MM.1S (cell line): Measurements from ENCODE around the gene PNKD.

Source experiments
- DNase-seq: peaks from one replicate; pipeline ENCODE4 v3.0.0-alpha.2; 2015
- H2AFZ ChIP-seq: fragments of 300-600 bp; sonication (generic); 2 replicates; pipeline ENCODE4 v1.6.0; 2016; ENCODE audit warnings: antibody characterized with exemption, low read length
- H3F3A ChIP-seq: fragments of 300-600 bp; sonication (generic); 2 replicates; pipeline ENCODE4 v1.6.1; 2016; ENCODE audit warnings: mild to moderate bottlenecking, antibody characterized with exemption, low read length, moderate library complexity, mixed read lengths; ENCODE audit not compliant: insufficient read depth
- H3K27ac ChIP-seq: fragments of 300-600 bp; sonication (generic); 2 replicates; pipeline ENCODE4 v1.5.1; 2016; ENCODE audit warnings: mild to moderate bottlenecking, low read length
- H3K27me3 ChIP-seq: fragments of 300-600 bp; sonication (generic); replicated peaks from 2 replicates; pipeline ENCODE4 v1.6.0; 2016; ENCODE audit warnings: low read length; ENCODE audit not compliant: insufficient read depth
- H3K36me3 ChIP-seq: fragments of 300-600 bp; sonication (generic); replicated peaks from 2 replicates; pipeline ENCODE4 v1.6.1; 2016; ENCODE audit warnings: mild to moderate bottlenecking, low read length, mixed read lengths; ENCODE audit not compliant: insufficient read depth
- H3K4me1 ChIP-seq: fragments of 300-600 bp; sonication (generic); 2 replicates; pipeline ENCODE4 v1.6.1; 2016; ENCODE audit warnings: low read length, mixed read lengths
- H3K4me2 ChIP-seq: fragments of 300-600 bp; sonication (generic); 2 replicates; pipeline ENCODE4 v1.6.0; 2016; ENCODE audit warnings: low read depth, low read length
- H3K4me3 ChIP-seq: fragments of 300-600 bp; sonication (generic); 2 replicates; pipeline ENCODE4 v1.5.1; 2016; ENCODE audit warnings: low read length, mixed read lengths
- H3K79me2 ChIP-seq: fragments of 300-600 bp; sonication (generic); 2 replicates; pipeline ENCODE4 v1.6.1; 2016; ENCODE audit warnings: mixed run types, low read length, mixed read lengths
- H3K9ac ChIP-seq: fragments of 300-600 bp; sonication (generic); 2 replicates; pipeline ENCODE4 v1.6.1; 2016; ENCODE audit warnings: low read length, mixed read lengths
- H3K9me2 ChIP-seq: fragments of 300-600 bp; sonication (generic); replicated peaks from 2 replicates; pipeline ENCODE4 v1.6.1; 2016; ENCODE audit warnings: mild to moderate bottlenecking, low read length, mixed read lengths; ENCODE audit not compliant: insufficient read depth
- H3K9me3 ChIP-seq: fragments of 300-600 bp; sonication (generic); replicated peaks from 2 replicates; pipeline ENCODE4 v1.6.1; 2016; ENCODE audit warnings: mild to moderate bottlenecking, low read length, mixed read lengths; ENCODE audit not compliant: insufficient read depth
- H4K20me1 ChIP-seq: fragments of 300-600 bp; sonication (generic); 2 replicates; pipeline ENCODE4 v1.6.1; 2016; ENCODE audit warnings: mild to moderate bottlenecking, low read length, moderate library complexity, mixed read lengths; ENCODE audit not compliant: insufficient read depth
- CTCF ChIP-seq: fragments of 300-600 bp; sonication (generic); IDR thresholded peaks from 2 replicates; pipeline ENCODE4 v1.5.1; 2016; ENCODE audit warnings: antibody characterized with exemption, low read length, mixed read lengths
- EZH2 ChIP-seq: fragments of 300-600 bp; sonication (generic); optimal IDR thresholded peaks from 2 replicates; pipeline ENCODE3; 2017; ENCODE audit warnings: low read depth, mild to moderate bottlenecking, antibody characterized with exemption, low read length, mixed read lengths
- EZH2phosphoT487 ChIP-seq: fragments of 300-600 bp; sonication (generic); IDR thresholded peaks from 2 replicates; pipeline ENCODE4 v1.6.1; 2018; ENCODE audit warnings: antibody characterized with exemption, low read length

PNKD gene

DNA sequence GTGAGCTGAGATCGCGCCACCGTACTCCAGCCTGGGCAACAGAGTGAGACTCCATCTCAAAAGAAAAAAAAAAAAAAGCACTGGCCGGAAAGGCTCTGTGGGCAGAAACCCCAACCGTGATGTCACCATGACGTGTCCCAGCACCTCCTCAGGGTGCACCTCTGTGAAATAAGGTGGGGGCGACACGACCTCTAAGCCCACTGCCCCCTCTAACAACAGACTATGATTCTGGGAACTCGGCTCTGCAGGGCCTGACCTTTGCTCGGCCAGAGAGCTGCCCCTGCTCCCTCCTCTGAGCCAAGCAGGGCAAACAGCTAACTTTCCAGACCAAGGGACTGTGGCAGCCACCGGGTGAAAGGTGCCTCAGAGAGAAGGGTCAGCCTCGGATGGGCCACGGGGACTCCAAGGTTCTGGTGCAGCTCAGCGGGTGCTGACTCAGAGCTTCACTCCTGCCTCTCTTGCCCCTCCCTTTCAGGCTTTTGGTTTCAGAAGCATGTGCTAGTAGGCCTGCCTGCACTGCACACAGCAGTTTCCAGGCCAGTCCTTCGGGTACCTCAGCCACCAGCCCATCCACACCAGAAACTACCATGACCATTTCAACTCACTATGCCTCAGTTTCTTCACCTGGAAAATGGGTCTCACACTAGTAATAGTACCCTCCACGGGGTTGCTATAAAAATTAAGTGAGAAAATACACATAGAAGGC, 13.9 kb downstream of the PNKD start:
- peak overlapping the region; percentile 37; the same call in 1 of the 2 replicates for H3K4me3 ChIP-seq
- H3K36me3 ChIP-seq: 0 out of 2 replicates have a peak, but pooled peaks cover 4% of the 10 kb centered on the region
- 0 out of 2 replicates have a peak overlapping the region, but pooled peaks have one; percentile 48 for H2AFZ ChIP-seq
- H3K9me2 ChIP-seq: no peaks in the 10 kb centered on the region
- peak overlapping the region; percentile 95 for H3K4me2 ChIP-seq
- peak overlapping the region; percentile 95 for H3K27ac ChIP-seq
- peaks cover 24% of the 10 kb centered on the region for H3F3A ChIP-seq
- TF ChIP-seq EZH2 (no peak), EZH2phosphoT487 (no peak), CTCF (no peak)
- H4K20me1 ChIP-seq: no peaks in the 10 kb centered on the region
- H3K79me2 ChIP-seq: peaks cover 78% of the 10 kb centered on the region
- no peaks in the 10 kb centered on the region for H3K9me3 ChIP-seq
- peak; percentile 91 for DNase-seq
- H3K4me1 ChIP-seq: peaks cover 28% of the 10 kb centered on the region
- H3K9ac ChIP-seq: peak overlapping the region; percentile 65
- H3K27me3 ChIP-seq: no peaks in the 10 kb centered on the region

DNA sequence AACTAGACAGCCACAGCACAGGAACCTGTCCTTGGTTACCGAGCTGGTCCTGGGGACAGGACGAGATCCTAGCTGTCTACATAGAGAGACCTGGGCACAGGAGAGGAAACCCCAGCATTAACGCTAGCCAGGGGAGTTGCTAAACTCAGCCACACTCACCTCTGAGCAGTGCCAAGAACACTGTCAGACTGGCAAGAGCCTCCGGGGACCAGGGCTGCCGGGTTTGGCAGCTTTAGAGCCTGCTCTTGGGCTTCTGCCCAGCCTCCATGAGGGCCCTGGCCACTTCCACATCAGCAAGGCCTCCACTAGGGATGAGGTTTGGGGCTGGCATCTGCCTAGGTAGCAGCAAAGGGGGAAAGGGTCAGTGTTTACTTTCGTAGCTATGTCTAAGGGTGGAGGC, 15.3 kb downstream of the PNKD start:
- Histone ChIP-seq H3K4me2 (peak overlapping the region; percentile 95), H3K27ac (peak overlapping the region; percentile 95), H3K9ac (peak overlapping the region; percentile 76), H3K79me2 (peaks cover 86% of the 10 kb centered on the region), H3K36me3 (0 out of 2 replicates have a peak, but pooled peaks cover 4% of the 10 kb centered on the region), H3K4me3 (peak overlapping the region; percentile 70), H3K9me3 (no peaks in the 10 kb centered on the region), H3K4me1 (peaks cover 39% of the 10 kb centered on the region), H4K20me1 (no peaks in the 10 kb centered on the region), H3K27me3 (no peaks in the 10 kb centered on the region), H3K9me2 (no peaks in the 10 kb centered on the region), H2AFZ (no peak overlapping the region), H3F3A (peaks cover 27% of the 10 kb centered on the region)
- TF ChIP-seq EZH2phosphoT487 (no peak), EZH2 (no peak), CTCF (no peak)
- DNase-seq: no peak

DNA sequence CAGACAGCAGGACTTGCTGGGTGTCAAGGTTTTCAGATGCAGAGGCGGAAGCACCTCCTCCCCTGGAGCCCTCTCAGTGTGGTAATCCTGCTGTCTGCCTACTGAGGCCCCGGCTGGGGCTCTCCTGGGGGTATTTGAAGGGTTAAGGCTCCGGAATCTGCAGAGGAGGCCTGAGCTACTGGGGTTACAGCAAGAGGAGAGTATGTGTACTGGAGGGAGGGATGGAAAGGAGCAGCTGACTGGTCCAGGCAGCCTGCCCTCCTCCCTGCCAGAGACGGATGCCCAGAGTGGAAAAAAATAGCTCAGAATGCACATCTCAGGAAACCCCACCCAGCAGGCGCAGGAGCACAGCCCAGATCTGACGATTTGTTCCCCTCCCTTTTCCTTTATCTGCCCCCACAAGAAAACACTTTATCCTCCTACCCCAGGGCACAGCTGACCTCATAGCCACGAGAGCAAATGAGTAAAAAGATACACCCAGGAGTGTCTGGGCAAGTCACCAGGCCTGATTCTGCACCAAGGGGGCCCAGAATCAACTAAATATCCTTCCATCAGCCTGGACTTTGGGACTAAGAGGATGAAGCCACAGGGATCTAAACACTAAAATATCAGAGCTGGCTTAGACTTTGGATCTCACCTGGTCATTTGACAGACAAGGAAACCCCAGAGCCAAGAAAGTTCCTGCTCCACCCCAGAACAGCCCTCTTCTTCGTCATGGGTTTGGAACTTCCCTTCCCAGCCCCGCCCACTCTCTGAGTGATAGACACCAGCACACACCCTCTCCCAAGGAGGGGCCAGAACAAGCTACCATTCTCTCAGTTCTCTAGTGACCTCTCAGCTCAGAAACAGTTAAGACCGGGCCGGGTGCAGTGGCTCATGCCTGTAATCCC, 16.5 kb downstream of the PNKD start:
- Histone ChIP-seq H3K4me3 (peak overlapping the region; percentile 70), H3K79me2 (peaks cover 91% of the 10 kb centered on the region), H4K20me1 (no peaks in the 10 kb centered on the region), H3K4me2 (peak overlapping the region; percentile 95), H3F3A (peaks cover 39% of the 10 kb centered on the region), H3K36me3 (no peaks in the 10 kb centered on the region), H3K27ac (peak overlapping the region; percentile 95), H3K4me1 (peaks cover 48% of the 10 kb centered on the region), H3K9me3 (no peaks in the 10 kb centered on the region), H2AFZ (0 out of 2 replicates have a peak overlapping the region, but pooled peaks have one; percentile 12), H3K27me3 (no peaks in the 10 kb centered on the region), H3K9ac (peak overlapping the region; percentile 76), H3K9me2 (no peaks in the 10 kb centered on the region)
- TF ChIP-seq EZH2phosphoT487 (no peak), EZH2 (no peak), CTCF (no peak)
- peak; percentile 88 for DNase-seq
